HepG2 (cell line): ENCODE measurements around the gene STX8.

Experiments used
- EZH2 ChIP-seq: conservative IDR thresholded peaks from 2 replicates; pipeline ENCODE4 v1.6.1; 2012; ENCODE audit warnings: mild to moderate bottlenecking, low read depth, low read length, moderate library complexity
- FIP1L1 ChIP-seq: fragments of 200-400 bp; formaldehyde crosslinking; IDR thresholded peaks from 2 replicates; pipeline ENCODE4 v1.6.1; 2018; ENCODE audit warnings: low read depth, mild to moderate bottlenecking, low read length, moderate library complexity, borderline replicate concordance; ENCODE audit not compliant: insufficient read depth
- HMG20B ChIP-seq: conservative IDR thresholded peaks from 2 replicates; pipeline ENCODE4 v1.6.1; 2016; ENCODE audit warnings: missing genetic modification reagents, missing compliant biosample characterization
- HNF4G ChIP-seq, 2 experiments: sonication (generic) in 1 of 2; formaldehyde crosslinking in 1 of 2; IDR thresholded peaks; 2 replicates each; pipeline versions ENCODE4 v1.4.0 to v1.6.1; 2011 to 2020; ENCODE audit warnings: borderline replicate concordance in 2 of 2, low read depth in 2 of 2, mild to moderate bottlenecking in 2 of 2, low read length in 1 of 2, missing genetic modification reagents in 1 of 2, moderate library complexity in 1 of 2
- KLF13 ChIP-seq: sonication (generic); formaldehyde crosslinking; IDR thresholded peaks from 2 replicates; pipeline ENCODE4 v1.4.0; 2020; ENCODE audit warnings: mild to moderate bottlenecking, missing genetic modification reagents
- KMT2A ChIP-seq: sonication (generic); formaldehyde crosslinking; IDR thresholded peaks from 2 replicates; pipeline ENCODE4 v1.4.0; 2020; ENCODE audit warnings: missing genetic modification reagents
- SMC3 ChIP-seq: IDR thresholded peaks from 2 replicates; pipeline ENCODE4 v1.6.1; 2011; ENCODE audit warnings: low read length, improper control_type of control experiment
- ZBED4 ChIP-seq: sonication (generic); formaldehyde crosslinking; IDR thresholded peaks from 2 replicates; pipeline ENCODE4 v1.4.0; 2020; ENCODE audit warnings: missing genetic modification reagents, borderline replicate concordance
- ZNF138 ChIP-seq: sonication (generic); formaldehyde crosslinking; IDR thresholded peaks from 2 replicates; pipeline ENCODE4 v1.5.0; 2020; ENCODE audit warnings: mild to moderate bottlenecking, low read depth, missing genetic modification reagents
- ZNF207 ChIP-seq: fragments of 450-650 bp; IDR thresholded peaks from 2 replicates; pipeline ENCODE4 v1.6.1; 2016; ENCODE audit warnings: antibody characterized with exemption, borderline replicate concordance
- ZNF530 ChIP-seq: sonication (generic); formaldehyde crosslinking; IDR thresholded peaks from 2 replicates; pipeline ENCODE4 v1.5.0; 2020; ENCODE audit warnings: low read depth, mild to moderate bottlenecking, missing genetic modification reagents
- ZNF549 ChIP-seq: sonication (generic); formaldehyde crosslinking; IDR thresholded peaks from 2 replicates; pipeline ENCODE4 v1.5.0; 2020; ENCODE audit warnings: missing genetic modification reagents
- ZNF704 ChIP-seq: sonication (generic); formaldehyde crosslinking; IDR thresholded peaks from 2 replicates; pipeline ENCODE4 v1.8.1; 2023; ENCODE audit warnings: mild to moderate bottlenecking, inconsistent platforms, moderate library complexity, missing genetic modification reagents, borderline replicate concordance
- ZNF782 ChIP-seq: sonication (generic); formaldehyde crosslinking; IDR thresholded peaks from 2 replicates; pipeline ENCODE4 v1.4.0; 2020; ENCODE audit warnings: missing genetic modification reagents, mild to moderate bottlenecking, borderline replicate concordance

- TF ChIP-seq ZNF704 (CRISPR knock-in tag): no peak
- TF ChIP-seq ZNF138 (CRISPR knock-in tag): no peak
- no peak for TF ChIP-seq HMG20B
- TF ChIP-seq ZNF207: no peak
- TF ChIP-seq ZNF782 (CRISPR knock-in tag): no peak
- no peak for TF ChIP-seq HNF4G (IDR thresholded peaks at IDR 0.05; ENCODE audit: borderline replicate concordance, low read depth, low read length)
- TF ChIP-seq HNF4G (CRISPR knock-in tag; IDR thresholded peaks at IDR 0.05; ENCODE audit: borderline replicate concordance, low read depth): no peak
- TF ChIP-seq EZH2: no peak
- TF ChIP-seq KMT2A (CRISPR knock-in tag): no peak
- TF ChIP-seq ZNF530 (CRISPR knock-in tag): no peak
- no peak for TF ChIP-seq KLF13 (CRISPR knock-in tag)
- no peak for TF ChIP-seq ZBED4
- TF ChIP-seq FIP1L1: no peak
- TF ChIP-seq SMC3: no peak
- no peak for TF ChIP-seq ZNF549 (CRISPR knock-in tag)
Measured at GRCh38 chr17:9226130-9226793, 349.4 kb downstream of the STX8 start.
